ENCODE measurements around the gene ABR. TPM values are rescaled to one million over a fixed set of nuclear protein-coding genes. Genes with fewer than 3 reads are reported as not detected.

The ABR gene
- total and polyA plus RNA-seq, 2 of the 13 experiments (the other 11 are each of a cell fraction or from before 2014, with no cell fraction given) = 12.4 to 40.4 TPM

DNA sequence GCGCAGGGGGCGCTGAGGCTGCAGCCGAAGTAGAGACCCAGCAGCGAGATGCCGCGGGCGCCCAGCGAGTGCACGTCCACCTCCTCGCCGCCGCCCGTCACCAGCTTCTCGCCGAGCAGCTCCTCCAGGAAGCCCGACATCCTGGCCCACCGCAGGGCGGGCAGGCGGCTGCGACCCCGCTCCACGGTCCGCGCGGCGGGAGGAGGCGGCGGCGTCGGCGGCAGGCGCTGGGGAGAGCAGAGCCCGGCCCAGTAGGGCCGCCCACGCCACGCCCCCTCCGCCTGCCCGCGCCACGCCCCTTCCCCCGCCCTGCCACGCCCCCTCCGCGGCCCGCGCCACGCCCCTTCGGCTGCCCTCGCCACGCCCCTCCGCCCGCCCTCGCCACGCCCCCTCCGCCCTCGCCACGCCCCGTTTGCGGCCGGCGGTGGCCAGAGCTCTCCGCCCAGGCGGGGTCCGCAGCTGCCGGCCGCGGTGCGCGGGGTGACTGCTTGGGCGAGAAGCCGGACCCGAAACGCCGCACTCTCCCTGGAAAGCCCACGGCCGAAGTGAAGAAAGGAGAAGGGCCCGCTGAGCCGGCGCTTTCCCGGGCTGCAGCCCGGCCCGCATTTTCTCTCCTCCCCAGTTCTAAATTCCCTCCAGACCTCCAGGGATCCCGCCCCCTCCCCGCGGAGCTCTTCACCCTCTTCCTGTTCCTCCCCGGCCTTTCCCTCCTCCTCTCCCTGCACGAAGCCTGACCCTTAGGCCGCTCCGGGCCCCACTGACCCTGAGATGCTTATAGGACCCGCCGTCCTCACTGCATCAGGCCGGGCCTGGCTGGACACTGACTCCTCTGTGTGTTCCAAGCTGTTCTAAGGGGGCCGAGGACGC is 200.0 kb downstream of the ABR start, which contains the start of gene NXN (continued):
- TF ChIP-seq TCF12 (IDR thresholded peaks at IDR 0.05) = no peak
- peak; percentile 9; the same call in 1 of the 2 replicates for TF ChIP-seq TCF12 (CRISPR knock-in tag; IDR thresholded peaks at IDR 0.05)
- TF ChIP-seq KDM2A (CRISPR knock-in tag; IDR thresholded peaks at IDR 0.05; ENCODE audit: borderline replicate concordance, low read depth) = peak; percentile 34; the same call in 1 of the 2 replicates
- no peak for TF ChIP-seq ZNF264 (CRISPR knock-in tag; IDR thresholded peaks at IDR 0.05)
- TF ChIP-seq, protein P1, sequence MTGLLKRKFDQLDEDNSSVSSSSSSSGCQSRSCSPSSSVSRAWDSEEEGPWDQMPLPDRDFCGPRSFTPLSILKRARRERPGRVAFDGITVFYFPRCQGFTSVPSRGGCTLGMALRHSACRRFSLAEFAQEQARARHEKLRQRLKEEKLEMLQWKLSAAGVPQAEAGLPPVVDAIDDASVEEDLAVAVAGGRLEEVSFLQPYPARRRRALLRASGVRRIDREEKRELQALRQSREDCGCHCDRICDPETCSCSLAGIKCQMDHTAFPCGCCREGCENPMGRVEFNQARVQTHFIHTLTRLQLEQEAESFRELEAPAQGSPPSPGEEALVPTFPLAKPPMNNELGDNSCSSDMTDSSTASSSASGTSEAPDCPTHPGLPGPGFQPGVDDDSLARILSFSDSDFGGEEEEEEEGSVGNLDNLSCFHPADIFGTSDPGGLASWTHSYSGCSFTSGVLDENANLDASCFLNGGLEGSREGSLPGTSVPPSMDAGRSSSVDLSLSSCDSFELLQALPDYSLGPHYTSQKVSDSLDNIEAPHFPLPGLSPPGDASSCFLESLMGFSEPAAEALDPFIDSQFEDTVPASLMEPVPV (CRISPR knock-in tag; IDR thresholded peaks at IDR 0.05) = no peak; the same call in 1 of the 2 replicates
- TF ChIP-seq, protein P2, sequence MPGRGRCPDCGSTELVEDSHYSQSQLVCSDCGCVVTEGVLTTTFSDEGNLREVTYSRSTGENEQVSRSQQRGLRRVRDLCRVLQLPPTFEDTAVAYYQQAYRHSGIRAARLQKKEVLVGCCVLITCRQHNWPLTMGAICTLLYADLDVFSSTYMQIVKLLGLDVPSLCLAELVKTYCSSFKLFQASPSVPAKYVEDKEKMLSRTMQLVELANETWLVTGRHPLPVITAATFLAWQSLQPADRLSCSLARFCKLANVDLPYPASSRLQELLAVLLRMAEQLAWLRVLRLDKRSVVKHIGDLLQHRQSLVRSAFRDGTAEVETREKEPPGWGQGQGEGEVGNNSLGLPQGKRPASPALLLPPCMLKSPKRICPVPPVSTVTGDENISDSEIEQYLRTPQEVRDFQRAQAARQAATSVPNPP (CRISPR knock-in tag; IDR thresholded peaks at IDR 0.05) = no peak
- peak; percentile 34; the same call in 1 of the 2 replicates for TF ChIP-seq KMT2B (CRISPR knock-in tag; IDR thresholded peaks at IDR 0.05)
- TF ChIP-seq SRY (CRISPR knock-in tag; IDR thresholded peaks at IDR 0.05) = peak; percentile 40; the same call in 1 of the 2 replicates
- TF ChIP-seq SIN3A (IDR thresholded peaks at IDR 0.05; ENCODE audit: borderline replicate concordance, low read depth, low read length) = peak; percentile 77; the same call in 1 of the 2 replicates
- TF ChIP-seq ZNF768 (CRISPR knock-in tag; IDR thresholded peaks at IDR 0.05) = 0 out of 2 replicates have a peak, but pooled peaks have one; percentile 12
- peak; percentile 51; the same call in 1 of the 2 replicates for TF ChIP-seq ZBTB7B (CRISPR knock-in tag; IDR thresholded peaks at IDR 0.05)
- TF ChIP-seq, protein P3, sequence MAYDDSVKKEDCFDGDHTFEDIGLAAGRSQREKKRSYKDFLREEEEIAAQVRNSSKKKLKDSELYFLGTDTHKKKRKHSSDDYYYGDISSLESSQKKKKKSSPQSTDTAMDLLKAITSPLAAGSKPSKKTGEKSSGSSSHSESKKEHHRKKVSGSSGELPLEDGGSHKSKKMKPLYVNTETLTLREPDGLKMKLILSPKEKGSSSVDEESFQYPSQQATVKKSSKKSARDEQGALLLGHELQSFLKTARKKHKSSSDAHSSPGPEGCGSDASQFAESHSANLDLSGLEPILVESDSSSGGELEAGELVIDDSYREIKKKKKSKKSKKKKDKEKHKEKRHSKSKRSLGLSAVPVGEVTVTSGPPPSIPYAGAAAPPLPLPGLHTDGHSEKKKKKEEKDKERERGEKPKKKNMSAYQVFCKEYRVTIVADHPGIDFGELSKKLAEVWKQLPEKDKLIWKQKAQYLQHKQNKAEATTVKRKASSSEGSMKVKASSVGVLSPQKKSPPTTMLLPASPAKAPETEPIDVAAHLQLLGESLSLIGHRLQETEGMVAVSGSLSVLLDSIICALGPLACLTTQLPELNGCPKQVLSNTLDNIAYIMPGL (CRISPR knock-in tag; IDR thresholded peaks at IDR 0.05; ENCODE audit: borderline replicate concordance in 1 of 2, low read depth in 1 of 2) = peak; percentile 19 to 45; a peak in 1 of 4 replicates
- TF ChIP-seq, protein P4, sequence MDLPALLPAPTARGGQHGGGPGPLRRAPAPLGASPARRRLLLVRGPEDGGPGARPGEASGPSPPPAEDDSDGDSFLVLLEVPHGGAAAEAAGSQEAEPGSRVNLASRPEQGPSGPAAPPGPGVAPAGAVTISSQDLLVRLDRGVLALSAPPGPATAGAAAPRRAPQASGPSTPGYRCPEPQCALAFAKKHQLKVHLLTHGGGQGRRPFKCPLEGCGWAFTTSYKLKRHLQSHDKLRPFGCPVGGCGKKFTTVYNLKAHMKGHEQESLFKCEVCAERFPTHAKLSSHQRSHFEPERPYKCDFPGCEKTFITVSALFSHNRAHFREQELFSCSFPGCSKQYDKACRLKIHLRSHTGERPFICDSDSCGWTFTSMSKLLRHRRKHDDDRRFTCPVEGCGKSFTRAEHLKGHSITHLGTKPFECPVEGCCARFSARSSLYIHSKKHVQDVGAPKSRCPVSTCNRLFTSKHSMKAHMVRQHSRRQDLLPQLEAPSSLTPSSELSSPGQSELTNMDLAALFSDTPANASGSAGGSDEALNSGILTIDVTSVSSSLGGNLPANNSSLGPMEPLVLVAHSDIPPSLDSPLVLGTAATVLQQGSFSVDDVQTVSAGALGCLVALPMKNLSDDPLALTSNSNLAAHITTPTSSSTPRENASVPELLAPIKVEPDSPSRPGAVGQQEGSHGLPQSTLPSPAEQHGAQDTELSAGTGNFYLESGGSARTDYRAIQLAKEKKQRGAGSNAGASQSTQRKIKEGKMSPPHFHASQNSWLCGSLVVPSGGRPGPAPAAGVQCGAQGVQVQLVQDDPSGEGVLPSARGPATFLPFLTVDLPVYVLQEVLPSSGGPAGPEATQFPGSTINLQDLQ (CRISPR knock-in tag; IDR thresholded peaks at IDR 0.05) = peak; percentile 44; the same call in 1 of the 2 replicates
- TF ChIP-seq ZNF451 (CRISPR knock-in tag; IDR thresholded peaks at IDR 0.05) = 0 out of 2 replicates have a peak, but pooled peaks have one; percentile 30
- TF ChIP-seq ZSCAN31 (CRISPR knock-in tag; IDR thresholded peaks at IDR 0.05; ENCODE audit: low read depth) = peak; percentile 59; the same call in 1 of the 2 replicates
- TF ChIP-seq YY1 (IDR thresholded peaks at IDR 0.05; ENCODE audit: insufficient read depth, insufficient replicate concordance, low read depth, low read length) = peak; percentile 34
- TF ChIP-seq, protein P5, sequence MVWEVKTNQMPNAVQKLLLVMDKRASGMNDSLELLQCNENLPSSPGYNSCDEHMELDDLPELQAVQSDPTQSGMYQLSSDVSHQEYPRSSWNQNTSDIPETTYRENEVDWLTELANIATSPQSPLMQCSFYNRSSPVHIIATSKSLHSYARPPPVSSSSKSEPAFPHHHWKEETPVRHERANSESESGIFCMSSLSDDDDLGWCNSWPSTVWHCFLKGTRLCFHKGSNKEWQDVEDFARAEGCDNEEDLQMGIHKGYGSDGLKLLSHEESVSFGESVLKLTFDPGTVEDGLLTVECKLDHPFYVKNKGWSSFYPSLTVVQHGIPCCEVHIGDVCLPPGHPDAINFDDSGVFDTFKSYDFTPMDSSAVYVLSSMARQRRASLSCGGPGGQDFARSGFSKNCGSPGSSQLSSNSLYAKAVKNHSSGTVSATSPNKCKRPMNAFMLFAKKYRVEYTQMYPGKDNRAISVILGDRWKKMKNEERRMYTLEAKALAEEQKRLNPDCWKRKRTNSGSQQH (CRISPR knock-in tag; IDR thresholded peaks at IDR 0.05; ENCODE audit: low read depth) = no peak
- peak; percentile 49; the same call in 1 of the 2 replicates for TF ChIP-seq ERF (CRISPR knock-in tag; IDR thresholded peaks at IDR 0.05)
